HL-60 (cell line): ENCODE data around the gene BCL6.

Source experiments
- DNase-seq, 2 experiments: peaks; one replicate each; pipeline ENCODE4 v3.0.0-alpha.2; 2010 to 2020; ENCODE audit warnings: low read depth in 1 of 2, low spot score in 1 of 2
- H3K27ac ChIP-seq: fragments of 250-450 bp; sonication (Bioruptor Pico); replicated peaks from 2 replicates; pipeline ENCODE4 v1.5.1; 2020; ENCODE audit warnings: mild to moderate bottlenecking, moderate library complexity
- H3K27me3 ChIP-seq: fragments of 250-450 bp; sonication (Bioruptor Pico); 2 replicates; pipeline ENCODE4 v1.5.1; 2021; ENCODE audit warnings: mild to moderate bottlenecking, moderate library complexity; ENCODE audit not compliant: insufficient read depth, poor library complexity, severe bottlenecking
- H3K4me3 ChIP-seq: replicated peaks from 2 replicates; pipeline ENCODE4 v1.5.1; 2011; ENCODE audit warnings: mild to moderate bottlenecking, control low read depth, low read length; ENCODE audit not compliant: insufficient read depth
- GABPA ChIP-seq: IDR thresholded peaks from 2 replicates; pipeline ENCODE4 v1.6.1; 2012; ENCODE audit warnings: low read depth
- POLR2AphosphoS5 ChIP-seq: IDR thresholded peaks from 2 replicates; pipeline ENCODE4 v1.6.1; 2012; ENCODE audit warnings: low read depth
- REST ChIP-seq: IDR thresholded peaks from 2 replicates; pipeline ENCODE4 v1.6.1; 2012; ENCODE audit warnings: low read depth; ENCODE audit not compliant: insufficient replicate concordance
- SPI1 ChIP-seq: IDR thresholded peaks from 2 replicates; pipeline ENCODE4 v1.6.1; 2012; ENCODE audit warnings: low read depth, mild to moderate bottlenecking, borderline replicate concordance
- TF ChIP-seq, protein P1 (sequence below): IDR thresholded peaks from one replicate; pipeline ENCODE4 v1.5.1; 2011; ENCODE audit warnings: low read length, control low read depth, inconsistent platforms; ENCODE audit not compliant: insufficient read depth

BCL6 gene

GRCh38 chr3:187708696-187709095, 36.6 kb downstream of the BCL6 start:
- H3K4me3 ChIP-seq = no peak overlapping the region
- DNase-seq = no peak
- TF ChIP-seq REST = no peak
- no peak for TF ChIP-seq SPI1
- TF ChIP-seq GABPA = no peak
- TF ChIP-seq, protein P1, sequence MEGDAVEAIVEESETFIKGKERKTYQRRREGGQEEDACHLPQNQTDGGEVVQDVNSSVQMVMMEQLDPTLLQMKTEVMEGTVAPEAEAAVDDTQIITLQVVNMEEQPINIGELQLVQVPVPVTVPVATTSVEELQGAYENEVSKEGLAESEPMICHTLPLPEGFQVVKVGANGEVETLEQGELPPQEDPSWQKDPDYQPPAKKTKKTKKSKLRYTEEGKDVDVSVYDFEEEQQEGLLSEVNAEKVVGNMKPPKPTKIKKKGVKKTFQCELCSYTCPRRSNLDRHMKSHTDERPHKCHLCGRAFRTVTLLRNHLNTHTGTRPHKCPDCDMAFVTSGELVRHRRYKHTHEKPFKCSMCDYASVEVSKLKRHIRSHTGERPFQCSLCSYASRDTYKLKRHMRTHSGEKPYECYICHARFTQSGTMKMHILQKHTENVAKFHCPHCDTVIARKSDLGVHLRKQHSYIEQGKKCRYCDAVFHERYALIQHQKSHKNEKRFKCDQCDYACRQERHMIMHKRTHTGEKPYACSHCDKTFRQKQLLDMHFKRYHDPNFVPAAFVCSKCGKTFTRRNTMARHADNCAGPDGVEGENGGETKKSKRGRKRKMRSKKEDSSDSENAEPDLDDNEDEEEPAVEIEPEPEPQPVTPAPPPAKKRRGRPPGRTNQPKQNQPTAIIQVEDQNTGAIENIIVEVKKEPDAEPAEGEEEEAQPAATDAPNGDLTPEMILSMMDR = no peak
- TF ChIP-seq POLR2AphosphoS5 = no peak
- H3K27me3 ChIP-seq = no peaks in the 10 kb centered on the region
- H3K27ac ChIP-seq = no peak overlapping the region

DNA sequence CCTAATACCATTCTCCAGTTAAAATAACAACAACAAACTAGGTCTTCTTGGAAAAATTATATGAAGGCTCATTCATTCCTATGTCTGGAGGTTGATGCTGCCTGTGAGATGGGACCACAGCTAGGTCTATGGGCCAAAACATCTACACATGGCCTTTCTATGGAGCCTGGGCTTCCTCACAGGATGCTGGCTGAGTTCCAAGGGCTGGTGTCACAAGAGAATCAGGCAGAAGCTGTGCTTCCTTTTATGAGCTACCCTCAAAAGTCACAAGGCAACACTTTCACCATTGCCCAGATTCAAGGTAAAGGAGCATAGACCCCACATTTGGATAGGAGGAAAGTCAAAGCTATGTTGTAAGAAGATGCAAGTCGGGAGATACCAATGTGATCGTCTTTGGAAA, 38.3 kb downstream of the BCL6 start:
- Histone ChIP-seq H3K27ac (no peak overlapping the region), H3K27me3 (no peaks in the 10 kb centered on the region), H3K4me3 (no peak overlapping the region)
- DNase-seq = peak; percentile 51 to 75
- no peak for TF ChIP-seq SPI1
- TF ChIP-seq, protein P1 = no peak
- no peak for TF ChIP-seq GABPA
- TF ChIP-seq POLR2AphosphoS5 = no peak
- TF ChIP-seq REST = no peak

- Histone ChIP-seq H3K27me3 (no peaks in the 10 kb centered on the region), H3K4me3 (no peak overlapping the region), H3K27ac (no peak overlapping the region)
- no peak for DNase-seq
- TF ChIP-seq GABPA = no peak
- no peak for TF ChIP-seq REST
- TF ChIP-seq SPI1 = no peak
- TF ChIP-seq, protein P1 = no peak
- no peak for TF ChIP-seq POLR2AphosphoS5
Observed at GRCh38 chr3:187705164-187705563, 40.1 kb downstream of the BCL6 start.
